HG03520 (cell line): ENCODE results near the gene KRT4.
"Not testable (repeated sequence)": the region's sequence is repeated elsewhere in the genome, so short reads cannot be mapped to it uniquely, and the experiment has no call there.

Experiments
- ATAC-seq: cut with Tn5 transposase; IDR thresholded peaks from one replicate; pipeline ENCODE4 v1.9.1; 2021; ENCODE audit warnings: mild to moderate bottlenecking, moderate library complexity; ENCODE audit not compliant: unreplicated experiment

The KRT4 gene

GRCh38 chr12:52813885-52814709 is at the start of gene KRT4:
Gene KRT4 (minus strand): TSS chr12:52814116. CDS start chr12:52814058, 58 bp downstream.
- ATAC-seq, result no peak

GRCh38 chr12:52862023-52862422 is 48.1 kb upstream of the KRT4 start:
- no peak for ATAC-seq

GRCh38 chr12:52861511-52861910 is 47.6 kb upstream of the KRT4 start:
- no peak for ATAC-seq

GRCh38 chr12:52860102-52860823 is 46.3 kb upstream of the KRT4 start:
- no peak for ATAC-seq

- ATAC-seq, result no peak
These were observed 43.6 kb upstream of the KRT4 start for GRCh38 chr12:52857500-52857899.

GRCh38 chr12:52856787-52857186 is 42.9 kb upstream of the KRT4 start:
- no peak for ATAC-seq

GRCh38 chr12:52856077-52856476 is 42.2 kb upstream of the KRT4 start:
- not testable (repeated sequence) for ATAC-seq

GRCh38 chr12:52851787-52852186 is 37.9 kb upstream of the KRT4 start:
- no peak for ATAC-seq

- ATAC-seq, result no peak
These were observed 36.8 kb upstream of the KRT4 start for GRCh38 chr12:52850681-52851080.

- no peak for ATAC-seq
These were observed 35.6 kb upstream of the KRT4 start for GRCh38 chr12:52849511-52849910.

- no peak for ATAC-seq
These were observed 34.8 kb upstream of the KRT4 start, which contains the start of gene KRT78 for GRCh38 chr12:52848661-52849255. Gene KRT78 (minus strand): TSS chr12:52848994. CDS start chr12:52848930, 64 bp downstream.

GRCh38 chr12:52847335-52848102 is 33.6 kb upstream of the KRT4 start:
- no peak for ATAC-seq

GRCh38 chr12:52846356-52846970 is 32.5 kb upstream of the KRT4 start:
- no peak for ATAC-seq

GRCh38 chr12:52845946-52846345 is 32.0 kb upstream of the KRT4 start:
- ATAC-seq, result no peak

GRCh38 chr12:52844386-52844785 is 30.5 kb upstream of the KRT4 start:
- ATAC-seq, result no peak

- ATAC-seq, result no peak
These were observed 25.7 kb upstream of the KRT4 start for GRCh38 chr12:52839436-52840105.

GRCh38 chr12:52838609-52839435 is 24.9 kb upstream of the KRT4 start:
- no peak for ATAC-seq

- ATAC-seq, result no peak
These were observed 24.1 kb upstream of the KRT4 start for GRCh38 chr12:52837781-52838608.
